Measurements from ENCODE around the gene USF3.

USF3 gene

DNA sequence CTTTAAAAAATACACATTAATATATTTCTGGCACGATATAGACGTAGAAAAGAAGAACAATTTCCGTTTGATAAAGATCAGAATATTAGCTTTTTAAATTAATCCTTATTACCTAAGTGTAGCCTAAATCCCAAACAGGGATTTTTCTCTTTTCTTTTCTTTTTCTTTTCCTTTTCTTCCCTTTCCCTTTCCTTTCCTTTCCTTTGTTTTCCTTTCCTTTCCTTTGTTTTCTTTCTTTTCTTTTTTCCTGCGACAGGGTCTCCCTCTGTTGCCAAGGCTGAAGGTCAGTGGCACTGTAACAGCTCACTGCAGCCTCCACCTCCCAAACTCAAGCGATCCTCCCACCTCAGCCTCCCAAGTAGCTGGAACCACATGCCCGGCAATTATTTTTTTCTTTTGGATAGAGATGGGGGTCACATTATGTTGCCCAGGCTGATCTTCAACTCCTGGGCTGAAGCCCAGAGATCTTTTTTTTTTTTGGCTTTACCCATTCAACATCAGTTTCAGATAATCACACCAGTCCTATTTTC lies 1.8 kb upstream of the USF3 start:
- no peak for DNase-seq

- no peak for DNase-seq
Measured at GRCh38 chr3:113697500-113698090, 1.2 kb upstream of the USF3 start.

DNA sequence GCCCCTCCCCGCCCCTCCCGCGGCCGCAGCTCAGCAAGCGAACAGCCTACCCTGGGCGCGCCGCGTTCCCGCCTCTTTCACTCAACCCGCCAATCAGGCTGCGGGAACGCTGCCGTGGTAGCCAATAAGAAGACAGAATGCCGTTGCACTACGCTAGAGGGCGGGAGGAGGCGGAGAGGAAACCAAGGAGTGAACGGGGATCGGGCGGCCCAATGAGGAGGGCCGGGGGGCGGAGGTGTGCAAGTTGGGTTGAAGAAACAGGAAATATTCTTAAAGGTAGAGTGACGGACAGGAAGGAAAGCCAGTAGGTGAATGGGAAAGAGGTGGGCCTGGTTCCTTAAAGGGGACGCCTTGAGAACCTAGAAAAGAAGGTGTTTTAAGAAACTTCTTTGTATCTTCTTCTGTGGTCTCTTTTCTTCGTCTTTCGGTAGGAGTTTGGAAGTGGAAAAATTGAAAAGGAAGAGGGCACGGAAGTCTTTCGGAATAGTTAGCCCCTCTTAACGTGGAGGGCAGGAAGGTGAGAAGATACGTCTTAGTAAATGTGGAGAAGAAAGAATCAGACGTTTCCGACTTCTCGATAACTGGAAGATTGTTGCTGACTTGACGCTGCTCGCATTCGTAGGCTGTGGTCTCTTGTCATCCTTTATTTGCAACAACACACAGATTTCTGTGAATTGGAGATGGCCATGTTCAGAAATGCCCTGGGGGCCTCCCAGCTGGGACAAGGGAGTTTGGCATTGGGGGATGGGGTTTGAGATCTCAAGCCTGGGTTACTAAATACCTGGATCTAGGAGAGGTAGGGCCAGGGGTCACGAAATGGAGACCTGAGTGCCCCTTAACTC lies 437 bp upstream of the USF3 start:
- DNase-seq, result peak; percentile 99

DNA sequence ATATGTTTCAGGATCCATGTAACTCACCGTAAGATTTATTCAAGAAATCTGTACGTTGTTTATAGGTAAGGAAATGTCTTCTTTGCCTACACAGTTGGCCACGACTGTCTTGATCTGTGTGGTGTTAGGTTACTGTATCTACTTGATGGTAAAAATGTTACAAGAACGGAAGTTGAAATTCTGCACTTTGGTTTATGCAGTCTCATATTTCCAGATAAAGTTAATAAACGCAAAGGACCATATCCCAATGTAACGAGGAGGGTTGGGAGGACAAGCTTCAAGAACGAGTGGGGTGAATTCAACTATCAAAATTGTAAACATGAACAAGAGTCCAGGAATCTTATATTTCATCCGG lies 1.0 kb downstream of the USF3 start:
- DNase-seq, result no peak

- DNase-seq, result no peak
Measured at GRCh38 chr3:113690482-113690881, 6.0 kb downstream of the USF3 start.

DNA sequence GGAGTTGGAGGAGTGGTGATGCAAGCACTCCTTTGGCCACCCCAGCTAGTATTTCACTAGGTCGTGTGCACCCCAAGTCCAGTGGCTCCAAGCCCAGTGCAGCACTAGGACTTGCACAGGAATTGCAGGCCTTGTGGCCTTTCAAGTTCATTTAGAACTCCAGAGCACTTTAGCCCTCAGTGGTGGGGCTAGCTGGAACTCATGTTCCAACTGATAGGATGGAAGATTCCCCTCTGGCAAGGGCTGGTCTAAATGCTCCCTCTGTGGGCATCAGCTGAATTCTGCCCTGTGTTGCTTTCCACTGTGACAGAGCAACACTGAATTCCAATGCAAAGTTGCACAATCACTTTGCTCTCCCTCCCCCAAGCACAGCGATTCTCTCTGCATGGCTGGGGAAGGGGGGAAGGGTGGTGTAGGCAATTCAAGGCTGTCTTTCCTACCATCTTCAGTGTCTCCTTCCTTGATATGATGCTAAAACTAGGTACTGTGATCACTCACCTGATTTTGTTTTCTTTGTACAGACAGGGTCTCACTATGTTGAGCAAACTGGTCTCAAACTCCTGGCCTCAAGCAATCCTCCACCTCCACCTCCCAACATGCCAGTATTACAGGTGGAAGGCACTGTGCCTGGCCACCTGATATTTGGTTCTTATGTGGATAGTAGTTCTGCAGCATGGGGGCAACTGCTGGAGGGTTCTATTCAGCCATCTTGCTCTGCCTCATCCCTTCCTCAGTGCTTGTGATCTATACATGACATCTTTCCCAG lies 10.3 kb downstream of the USF3 start:
- peak; percentile 64 for DNase-seq

- no peak for DNase-seq
Measured at GRCh38 chr3:113685124-113685523, 11.3 kb downstream of the USF3 start.

DNA sequence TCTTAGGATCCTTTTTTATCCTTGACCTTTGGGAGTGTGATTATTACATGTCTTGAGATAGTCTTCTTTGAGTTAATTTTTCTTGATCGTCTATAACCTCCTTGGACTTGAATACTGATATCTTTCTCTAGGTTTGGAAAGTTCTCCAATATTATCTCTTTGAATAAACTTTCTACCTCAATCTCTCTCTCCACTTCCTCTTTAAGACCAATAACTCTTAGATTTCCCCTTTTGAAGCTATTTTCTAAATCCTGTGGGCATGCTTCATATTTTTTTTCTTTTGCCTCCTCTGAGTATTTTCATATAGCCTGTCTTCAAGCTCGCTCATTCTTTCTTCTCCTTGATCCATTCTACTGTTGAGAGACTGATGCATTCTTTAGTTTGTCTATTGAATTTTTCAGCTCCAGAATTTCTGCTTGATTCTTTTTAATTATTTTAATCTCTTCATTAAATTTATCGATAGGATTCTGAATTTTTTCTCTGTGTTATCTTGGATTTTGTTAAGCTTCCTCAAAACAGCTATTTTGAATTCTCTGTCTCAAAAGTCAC lies 12.1 kb downstream of the USF3 start:
- DNase-seq, result no peak

- DNase-seq, result no peak
Measured at GRCh38 chr3:113678773-113679172, 17.7 kb downstream of the USF3 start.

DNA sequence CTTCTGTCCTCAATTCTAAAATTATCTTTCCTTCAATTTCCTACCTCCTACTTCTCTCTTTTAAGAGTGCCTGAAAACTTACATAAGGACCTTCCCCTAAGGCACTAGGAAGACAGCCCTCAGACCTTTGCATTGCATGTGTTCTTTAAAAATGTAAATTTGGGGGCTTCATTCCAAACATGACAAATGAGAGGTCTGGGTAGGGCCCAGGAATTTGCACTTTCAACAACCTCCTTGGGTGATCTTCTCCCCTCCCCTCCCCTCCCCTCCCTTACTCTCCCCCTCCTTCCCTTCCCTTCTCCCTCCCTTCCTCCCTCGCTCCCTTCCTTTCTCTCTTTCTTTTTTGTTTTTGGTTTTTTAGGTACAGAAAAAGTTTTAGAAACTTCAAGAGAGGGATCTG lies 18.7 kb downstream of the USF3 start:
- no peak for DNase-seq

DNA sequence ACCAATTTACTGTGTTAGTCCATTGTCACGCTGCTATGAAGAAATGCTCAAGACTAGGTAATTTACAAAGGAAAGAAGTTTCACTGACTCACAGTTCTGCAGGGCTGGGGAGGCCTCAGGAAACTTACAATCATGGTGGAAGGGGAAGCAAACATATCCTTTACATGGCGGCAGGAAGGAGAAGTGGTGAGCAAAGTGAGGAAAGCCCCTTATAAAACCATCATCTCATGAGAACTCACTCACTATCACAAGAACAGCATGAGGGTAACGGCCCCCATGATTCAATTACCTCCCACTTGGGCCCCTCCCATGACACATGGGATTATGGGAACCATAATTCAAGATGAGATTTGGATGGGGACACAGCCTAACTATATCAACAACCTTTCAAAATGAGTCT lies 20.2 kb downstream of the USF3 start:
- DNase-seq, result no peak

DNA sequence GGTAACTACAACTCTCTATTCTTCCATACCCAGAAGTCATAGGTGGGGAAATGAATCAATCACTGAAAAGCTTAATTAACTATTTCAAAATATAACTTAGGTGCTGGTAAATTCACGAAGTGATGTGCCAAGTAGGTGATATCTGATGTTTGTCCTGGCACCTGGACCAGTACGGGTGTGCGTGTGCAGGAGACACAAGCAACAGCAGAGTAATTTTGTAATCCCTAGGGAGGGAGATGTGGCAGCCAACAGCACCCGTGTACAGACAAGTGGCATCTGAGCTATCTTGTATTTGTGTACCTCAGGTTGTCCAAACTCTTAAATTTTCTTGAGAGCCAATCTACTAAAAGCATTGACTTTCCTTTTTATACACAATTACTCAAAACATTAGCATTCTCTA lies 22.8 kb downstream of the USF3 start:
- no peak for DNase-seq

DNA sequence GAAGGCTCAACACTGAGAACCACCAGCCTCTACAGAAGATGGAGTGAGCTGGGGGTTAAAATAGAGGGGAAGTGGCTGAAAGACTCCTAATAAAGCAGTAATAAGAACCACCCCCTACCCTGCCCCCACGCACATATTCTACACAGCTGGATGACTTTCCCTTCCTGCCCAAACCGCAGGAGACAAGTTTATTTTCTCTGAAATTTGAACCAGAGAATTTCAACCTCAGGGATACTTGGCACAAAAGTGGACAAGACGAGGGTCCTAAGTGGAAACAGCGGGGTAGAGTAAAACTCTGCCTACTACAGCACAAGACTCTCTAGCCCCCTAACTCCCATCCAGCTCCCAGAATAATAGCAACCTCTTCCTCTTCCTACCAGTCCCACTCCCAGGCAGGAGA lies 28.4 kb downstream of the USF3 start:
- peak; percentile 64 for DNase-seq

DNA sequence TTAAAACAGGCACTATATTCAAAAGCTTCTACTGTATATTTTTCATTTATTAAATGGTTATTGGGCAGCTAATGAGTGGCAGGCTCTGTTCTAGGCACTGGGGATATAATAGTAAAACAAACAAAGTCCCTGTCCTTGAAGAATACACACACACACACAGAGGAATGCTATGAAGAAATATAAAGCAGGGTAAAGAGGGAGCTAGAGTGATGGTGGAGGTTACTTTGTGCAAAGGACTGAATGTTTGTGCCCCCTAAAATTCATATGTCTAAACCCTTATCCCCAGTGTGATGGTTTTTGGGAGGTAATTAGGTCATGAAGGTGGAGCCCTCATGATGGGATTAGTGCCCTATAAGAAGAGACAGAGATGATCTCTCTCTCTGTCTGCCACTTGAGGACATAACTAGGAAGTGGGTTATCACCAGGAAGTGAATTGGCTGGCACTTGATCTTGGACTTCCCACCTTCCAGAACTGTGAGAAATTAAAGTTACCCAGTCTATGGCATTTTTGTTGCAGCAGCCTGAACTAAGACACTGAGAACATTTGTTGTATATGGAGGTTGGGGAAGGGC lies 31.8 kb downstream of the USF3 start:
- DNase-seq, result no peak

- DNase-seq, result no peak
Measured at GRCh38 chr3:113663761-113664160, 32.7 kb downstream of the USF3 start.

GRCh38 chr3:113663324-113663750 lies 33.1 kb downstream of the USF3 start:
- DNase-seq, result no peak

DNA sequence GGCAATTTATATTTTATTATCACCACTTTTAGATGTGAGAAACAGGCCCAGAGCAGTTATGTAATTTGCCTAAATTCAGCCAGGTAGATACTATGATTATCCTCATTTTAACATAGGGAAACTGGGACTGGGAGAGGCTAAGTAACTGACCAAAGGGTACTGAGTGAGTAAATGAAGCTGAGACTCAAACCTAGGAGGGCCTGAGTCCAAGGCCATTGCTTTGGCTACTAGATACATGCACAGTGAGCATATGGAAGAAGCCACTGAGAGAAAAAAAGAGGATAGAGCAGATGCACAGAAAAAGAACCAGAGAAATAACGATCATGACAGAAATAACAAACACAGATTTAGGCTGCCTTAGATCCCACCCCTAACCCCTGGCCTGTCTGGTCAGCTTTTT lies 33.6 kb downstream of the USF3 start:
- no peak for DNase-seq

- no peak for DNase-seq
Measured at GRCh38 chr3:113660896-113661295, 35.5 kb downstream of the USF3 start.

GRCh38 chr3:113660458-113660857 lies 36.0 kb downstream of the USF3 start:
- DNase-seq, result no peak

- no peak for DNase-seq
Measured at GRCh38 chr3:113659996-113660395, 36.4 kb downstream of the USF3 start.

DNA sequence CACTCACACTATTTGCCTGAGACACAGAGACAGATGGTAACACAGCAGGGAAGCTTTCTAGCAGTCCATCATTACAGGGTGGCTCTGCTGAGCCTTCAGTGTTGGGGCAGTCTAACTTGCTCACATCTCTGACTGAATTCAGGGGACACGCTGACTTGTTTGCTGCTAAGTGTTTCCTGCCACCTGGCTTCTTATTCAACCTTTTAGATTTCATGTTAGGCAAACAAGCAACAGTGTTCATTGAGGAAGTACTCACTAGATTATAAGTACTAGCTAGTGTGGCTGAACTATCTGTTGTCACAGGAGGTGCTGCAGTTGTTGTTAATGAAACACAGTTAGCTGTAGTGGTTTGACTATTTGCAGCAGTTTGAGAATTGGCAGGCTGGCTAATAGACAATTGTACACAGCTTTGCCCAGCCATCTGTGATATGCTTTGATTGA lies 37.3 kb downstream of the USF3 start:
- DNase-seq, result no peak

DNA sequence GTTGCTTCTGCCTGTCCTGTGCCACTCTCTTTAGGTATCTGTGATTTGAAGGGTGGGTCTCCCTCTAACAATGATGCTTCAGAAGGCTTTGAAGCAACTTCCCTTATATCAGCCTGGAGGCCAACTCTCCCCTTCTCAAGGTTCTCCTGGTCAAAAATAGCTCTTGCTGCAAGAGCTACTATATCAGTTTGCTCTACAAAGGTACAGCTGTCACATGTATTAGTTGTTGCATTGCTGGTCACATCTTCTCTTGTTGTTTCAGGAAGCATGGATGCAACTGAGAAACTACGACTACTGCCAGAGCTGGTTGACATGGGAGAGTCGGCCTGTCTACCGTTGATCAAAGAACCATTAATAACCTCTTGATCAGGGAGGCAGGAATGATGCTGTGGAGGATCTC lies 38.3 kb downstream of the USF3 start:
- no peak for DNase-seq

DNA sequence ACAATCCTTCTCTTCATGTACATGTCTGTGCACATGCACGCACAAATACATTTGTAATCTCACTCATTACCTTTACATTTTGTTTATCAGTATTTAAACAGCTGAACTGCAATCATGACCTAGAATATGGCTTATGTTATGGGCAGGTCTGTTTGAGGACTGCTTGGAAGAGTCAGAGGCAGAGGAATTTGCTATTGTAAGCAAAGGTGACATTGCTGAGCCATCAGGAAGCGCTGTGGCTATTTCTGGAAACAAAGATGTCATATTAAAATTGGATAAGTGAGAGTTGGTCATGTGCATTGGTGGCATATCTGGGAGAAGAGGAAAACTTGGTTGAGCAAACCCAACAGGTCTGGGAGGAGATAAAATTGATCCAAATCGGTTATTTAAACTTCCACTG lies 41.6 kb downstream of the USF3 start:
- DNase-seq, result no peak
